NCI-H526 (cell line): ENCODE data around the gene HDAC10.

Experiments used
- DNase-seq, 2 experiments: peaks; one replicate each; lab custom pipeline; 2025; lab: John Stamatoyannopoulos, UW

Gene HDAC10

GRCh38 chr22:50270666-50271394, 19.8 kb upstream of the HDAC10 start:
- DNase-seq = peak in 1 of 2 experiments; percentile 42

DNA sequence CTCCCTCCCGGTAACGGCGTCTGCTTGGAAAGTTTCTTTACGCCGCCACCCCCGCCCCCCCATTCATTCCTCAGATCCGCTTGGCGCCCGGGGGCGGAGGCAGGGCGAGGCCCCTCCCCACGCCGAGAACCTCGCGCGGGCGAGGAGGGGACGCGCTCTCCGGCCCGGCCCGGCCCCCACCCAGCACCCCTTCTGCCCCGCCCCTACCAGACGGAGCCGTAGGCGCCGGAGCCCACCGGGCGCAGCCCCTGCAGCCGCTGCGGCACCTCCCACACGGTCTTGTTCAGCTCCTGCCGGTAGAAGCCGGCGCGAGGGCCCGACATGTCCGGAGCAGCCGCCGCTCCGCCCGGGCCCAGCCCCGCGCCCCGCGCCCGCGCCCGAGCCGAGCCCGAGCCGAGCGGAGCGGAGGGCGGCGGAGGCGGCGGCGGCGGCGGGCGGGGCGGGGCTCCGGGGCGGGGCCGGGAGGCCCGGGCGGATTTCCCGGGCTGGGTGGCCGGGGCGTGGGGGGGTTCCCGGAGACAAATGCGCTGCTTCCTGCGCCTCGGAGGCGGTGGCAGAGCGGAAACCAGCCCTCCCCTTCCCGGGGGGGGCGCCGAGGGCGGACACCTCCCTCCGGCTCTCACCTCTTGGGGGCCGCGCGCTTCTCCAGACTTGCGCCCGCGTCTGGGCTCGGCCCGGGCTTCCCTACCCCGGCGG, 19.1 kb upstream of the HDAC10 start, which contains the start of gene MAPK11:
Gene MAPK11, minus strand, starts transcription at position 411 of the 696 bp plus-strand sequence. Its CDS starts 88 bp downstream, at position 323.
- peak in 1 of 2 experiments; percentile 51 for DNase-seq

GRCh38 chr22:50269573-50269969, 18.5 kb upstream of the HDAC10 start:
- no peak for DNase-seq

GRCh38 chr22:50268655-50269113, 17.6 kb upstream of the HDAC10 start:
- DNase-seq = peak in 1 of 2 experiments; percentile 13

GRCh38 chr22:50267591-50268390, 16.7 kb upstream of the HDAC10 start:
- DNase-seq = peak in 1 of 2 experiments; percentile 73

GRCh38 chr22:50266994-50267393, 15.9 kb upstream of the HDAC10 start:
- DNase-seq = no peak

- DNase-seq = no peak
These were observed 14.0 kb upstream of the HDAC10 start for GRCh38 chr22:50264946-50265669.

GRCh38 chr22:50264104-50264745, 13.2 kb upstream of the HDAC10 start:
- DNase-seq = no peak

DNA sequence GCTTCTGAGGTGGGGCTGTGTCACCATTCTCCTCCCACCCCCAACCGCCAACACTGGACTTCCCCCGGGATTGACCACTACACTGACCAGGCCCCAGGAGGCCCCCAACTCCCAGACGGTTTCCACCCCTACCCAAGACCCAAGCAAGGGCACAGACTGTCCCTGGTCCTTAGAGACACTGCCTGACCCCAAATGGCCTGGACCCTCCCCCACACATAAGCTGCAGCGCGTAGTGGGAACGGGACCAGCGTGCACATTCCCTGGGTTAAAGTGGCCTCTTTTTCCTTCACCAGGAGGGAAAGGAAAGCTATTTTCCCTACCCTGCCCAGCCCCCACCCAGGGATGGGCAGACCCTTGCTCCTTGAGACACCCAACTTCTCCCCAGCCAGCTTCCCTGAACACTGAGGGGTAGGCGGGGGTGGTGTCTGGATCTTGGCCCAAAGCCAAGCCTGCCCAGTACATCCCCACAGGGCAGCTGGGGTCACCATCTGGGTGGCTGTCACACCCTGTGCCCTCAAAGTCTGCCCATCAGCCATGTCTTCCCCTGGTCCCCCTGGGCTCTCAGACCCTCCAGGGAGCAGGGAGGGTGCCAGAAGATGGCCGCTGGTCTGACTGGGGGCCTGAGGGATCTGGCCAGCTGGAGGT, 12.0 kb upstream of the HDAC10 start:
- no peak for DNase-seq

- DNase-seq = peak in 1 of 2 experiments; percentile 47
These were observed 11.4 kb upstream of the HDAC10 start for GRCh38 chr22:50262460-50262911.

- peak in 1 of 2 experiments; percentile 65 for DNase-seq
These were observed 10.8 kb upstream of the HDAC10 start, which contains the start of gene MAPK12 for GRCh38 chr22:50261615-50262459. Gene MAPK12 (minus strand): TSS chr22:50261683. CDS start chr22:50261509, 174 bp downstream.

DNA sequence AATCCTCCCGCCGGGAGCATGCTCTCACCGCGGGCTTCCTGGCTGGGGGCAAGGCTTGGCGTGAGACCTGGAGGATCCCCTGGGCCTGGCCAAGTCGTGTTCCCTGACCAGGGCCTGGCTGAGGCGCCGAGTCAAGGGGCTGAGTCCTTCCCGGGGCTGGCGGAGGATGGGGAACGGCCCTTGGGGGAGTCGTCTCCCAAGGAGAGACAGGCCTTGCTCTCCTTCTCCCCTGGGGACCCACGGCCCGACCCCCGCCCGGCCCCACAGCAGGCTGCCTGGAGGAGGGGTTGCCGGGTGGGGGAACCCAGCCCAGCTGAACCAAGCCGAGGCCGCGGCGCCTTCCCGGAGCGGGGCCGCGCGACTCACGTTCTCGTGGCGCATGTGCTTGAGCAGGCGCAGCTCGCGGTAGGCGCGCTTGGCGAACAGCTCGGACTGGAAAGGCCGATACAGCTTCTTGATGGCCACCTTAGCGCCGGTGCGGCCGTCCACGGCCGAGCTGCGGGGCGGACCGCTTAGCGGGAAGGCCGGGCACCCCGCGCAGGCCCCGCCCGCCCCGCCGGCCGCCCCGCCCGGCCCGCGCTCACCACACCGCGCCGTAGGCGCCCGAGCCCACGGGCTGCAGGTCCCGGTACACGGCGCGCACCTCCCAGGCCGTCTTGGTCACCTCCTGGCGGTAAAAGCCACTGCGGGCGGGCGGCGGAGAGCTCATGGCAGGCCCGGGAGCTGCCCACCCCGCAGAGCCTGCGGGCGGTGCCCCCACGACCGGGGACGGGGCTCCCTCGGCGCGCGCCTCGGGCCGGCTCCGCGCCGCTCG, 9.9 kb upstream of the HDAC10 start:
- DNase-seq = peak in 1 of 2 experiments; percentile 70

- no peak for DNase-seq
These were observed 9.4 kb upstream of the HDAC10 start for GRCh38 chr22:50260434-50260800.

GRCh38 chr22:50259302-50259701, 8.2 kb upstream of the HDAC10 start:
- DNase-seq = no peak

GRCh38 chr22:50258361-50259292, 7.6 kb upstream of the HDAC10 start:
- no peak for DNase-seq

GRCh38 chr22:50257451-50258360, 6.6 kb upstream of the HDAC10 start:
- no peak for DNase-seq
